Esophagus muscularis mucosa (tissue), 4 donors: ENCODE results near the gene CLEC3A. TPM values are rescaled to one million over a fixed set of nuclear protein-coding genes. Genes with fewer than 3 reads are reported as not detected.

Experiments
- DNase-seq: peaks from one replicate; pipeline ENCODE4 v3.0.0-alpha.2; 2017; ENCODE audit errors: extremely low spot score
- H3K27ac ChIP-seq, 4 donors: fragments of 200-600 bp; sonication (generic); replicated peaks in 1 of 4; 1 replicate in 3 of 4; 2 replicates in 1 of 4; pipeline ENCODE4 v1.5.1; 2016 to 2019; ENCODE audit warnings: mild to moderate bottlenecking in 1 of 4
- H3K27me3 ChIP-seq, 4 donors: fragments of 200-600 bp; sonication (generic); one replicate each; pipeline versions ENCODE4 v1.5.1 to v1.6.0; 2016 to 2019
- H3K36me3 ChIP-seq, 4 donors: fragments of 200-600 bp; sonication (generic); one replicate each; pipeline ENCODE4 v1.5.1; 2016 to 2019
- H3K4me1 ChIP-seq, 4 donors: fragments of 200-600 bp; sonication (generic); one replicate each; pipeline ENCODE4 v1.5.1; 2016 to 2019
- H3K4me3 ChIP-seq, 4 donors: fragments of 200-600 bp; sonication (generic); 1 replicate in 2 of 4; 2 replicates in 2 of 4; pipeline ENCODE4 v1.5.1; 2016 to 2019; ENCODE audit warnings: mild to moderate bottlenecking in 4 of 4, moderate library complexity in 1 of 4
- H3K9me3 ChIP-seq, 4 donors: fragments of 200-600 bp; sonication (generic); 1 replicate in 3 of 4; 2 replicates in 1 of 4; pipeline ENCODE4 v1.5.1; 2016 to 2019
- CTCF ChIP-seq, 3 experiments: fragments of 200-600 bp in 2 of 3; fragments of 450-650 bp in 1 of 3; sonication (generic) in 2 of 3; IDR thresholded peaks; one replicate each; pipeline ENCODE4 v1.5.1; 2017 to 2019; ENCODE audit warnings: antibody characterized with exemption in 3 of 3, mild to moderate bottlenecking in 2 of 3, moderate library complexity in 1 of 3
- EP300 ChIP-seq: sonication (generic); formaldehyde crosslinking; IDR thresholded peaks from one replicate; pipeline ENCODE4 v1.6.1; 2017; ENCODE audit warnings: antibody characterized with exemption
- POLR2A ChIP-seq: fragments of 450-650 bp; IDR thresholded peaks from one replicate; pipeline ENCODE4 v1.6.1; 2017; ENCODE audit warnings: antibody characterized with exemption, moderate library complexity, mild to moderate bottlenecking, low read depth
- POLR2AphosphoS5 ChIP-seq, 2 donors: sonication (generic); formaldehyde crosslinking; IDR thresholded peaks; one replicate each; pipeline ENCODE4 v1.6.1; 2017; ENCODE audit warnings: antibody characterized with exemption in 2 of 2
- whole genome bisulfite sequencing: methylation state at CpG from one replicate; pipeline ENCODE4 v1.1.5; 2018; 5-methylcytosine and 5-hydroxymethylcytosine counted together
- intact Hi-C: fragments of 100-400 bp; cut with DNase I; formaldehyde crosslinking; loops from one replicate; pipeline ENCODE4 v1.15.1; 2023
- total RNA-seq, 4 donors: library from RNA; depleted of rRNA; stranded (reverse); fragments of >200 nt; gene quantifications; one replicate each; pipeline versions ENCODE4 v1.1.0 to v1.2.1, GENCODE V29; 2016

CLEC3A gene
- under 1 TPM in 2 of 4 donors, not detected in 2; 0.17 to 0.42 TPM for total RNA-seq

GRCh38 chr16:78022347-78023060 is at the start of gene CLEC3A:
CLEC3A (plus strand) TSS chr16:78022548; CDS start chr16:78022627, 79 bp downstream.
- 39% methylated on average over 5 of the region's 5 CpGs for WGBS
- peaks cover 0 to 4% (median 0%) of the 10 kb centered on the region in 4 donors for H3K4me1 ChIP-seq
- H3K9me3 ChIP-seq: no peaks in the 10 kb centered on the region
- peaks cover 0 to 5% (median 0%) of the 10 kb centered on the region in 4 donors for H3K27me3 ChIP-seq
- no peaks in the 10 kb centered on the region for H3K36me3 ChIP-seq
- H3K27ac ChIP-seq: no peak within 1 kb of the TSS
- H3K4me3 ChIP-seq: no peak within 1 kb of the TSS
- DNase-seq: no peak
- TF ChIP-seq CTCF (IDR thresholded peaks at IDR 0.05) (no peak), EP300 (no peak), POLR2A (no peak), POLR2AphosphoS5 (IDR thresholded peaks at IDR 0.05) (no peak)
- intact Hi-C loops: no loop called here

- intact Hi-C loops: no loop called here
- no peak overlapping the region for H3K27ac ChIP-seq
- WGBS: 79% methylated on average over 5 of the region's 5 CpGs
Measured at GRCh38 chr16:77974883-77975282, 47.5 kb upstream of the CLEC3A start.

GRCh38 chr16:77975942-77976341 is 46.4 kb upstream of the CLEC3A start:
- DNase-seq: no peak
- peaks cover 0 to 3% (median 0%) of the 10 kb centered on the region in 4 donors for H3K36me3 ChIP-seq
- no peaks in the 10 kb centered on the region for H3K9me3 ChIP-seq
- H3K27me3 ChIP-seq: peaks cover 0 to 27% (median 0%) of the 10 kb centered on the region in 4 donors
- H3K4me1 ChIP-seq: no peaks in the 10 kb centered on the region
- H3K27ac ChIP-seq: no peak overlapping the region
- WGBS: 68% methylated on average over 3 of the region's 3 CpGs
- intact Hi-C loops: no loop called here
- no peak for TF ChIP-seq POLR2AphosphoS5 (IDR thresholded peaks at IDR 0.05)
- no peak for TF ChIP-seq CTCF (IDR thresholded peaks at IDR 0.05)
- no peak for TF ChIP-seq POLR2A
- TF ChIP-seq EP300: no peak
- H3K4me3 ChIP-seq: no peak overlapping the region

More at GRCh38 chr16:77974883-77975282, 47.5 kb upstream of the CLEC3A start:
- Histone ChIP-seq H3K4me1 (no peaks in the 10 kb centered on the region), H3K27me3 (peaks cover 0 to 27% (median 0%) of the 10 kb centered on the region in 4 donors), H3K4me3 (no peak overlapping the region), H3K36me3 (peaks cover 0 to 3% (median 0%) of the 10 kb centered on the region in 4 donors), H3K9me3 (no peaks in the 10 kb centered on the region)
- no peak for TF ChIP-seq POLR2A
- TF ChIP-seq EP300: no peak
- TF ChIP-seq POLR2AphosphoS5 (IDR thresholded peaks at IDR 0.05): no peak
- no peak for TF ChIP-seq CTCF (IDR thresholded peaks at IDR 0.05)
- DNase-seq: no peak

GRCh38 chr16:77977339-77977738 is 45.0 kb upstream of the CLEC3A start:
- intact Hi-C loops: no loop called here
- Histone ChIP-seq H3K27me3 (peaks cover 0 to 20% (median 0%) of the 10 kb centered on the region in 4 donors), H3K27ac (no peak overlapping the region), H3K4me1 (no peaks in the 10 kb centered on the region), H3K4me3 (no peak overlapping the region), H3K36me3 (peaks cover 0 to 3% (median 0%) of the 10 kb centered on the region in 4 donors), H3K9me3 (no peaks in the 10 kb centered on the region)
- TF ChIP-seq CTCF (IDR thresholded peaks at IDR 0.05) (no peak), EP300 (no peak), POLR2A (no peak), POLR2AphosphoS5 (IDR thresholded peaks at IDR 0.05) (no peak)
- WGBS: 76% methylated on average over 5 of the region's 5 CpGs
- DNase-seq: no peak
